Measurements from ENCODE around the gene MDFI.
A peak's percentile ranks its signal among the peaks of the same experiment; 100 is the strongest.

MDFI gene

DNA sequence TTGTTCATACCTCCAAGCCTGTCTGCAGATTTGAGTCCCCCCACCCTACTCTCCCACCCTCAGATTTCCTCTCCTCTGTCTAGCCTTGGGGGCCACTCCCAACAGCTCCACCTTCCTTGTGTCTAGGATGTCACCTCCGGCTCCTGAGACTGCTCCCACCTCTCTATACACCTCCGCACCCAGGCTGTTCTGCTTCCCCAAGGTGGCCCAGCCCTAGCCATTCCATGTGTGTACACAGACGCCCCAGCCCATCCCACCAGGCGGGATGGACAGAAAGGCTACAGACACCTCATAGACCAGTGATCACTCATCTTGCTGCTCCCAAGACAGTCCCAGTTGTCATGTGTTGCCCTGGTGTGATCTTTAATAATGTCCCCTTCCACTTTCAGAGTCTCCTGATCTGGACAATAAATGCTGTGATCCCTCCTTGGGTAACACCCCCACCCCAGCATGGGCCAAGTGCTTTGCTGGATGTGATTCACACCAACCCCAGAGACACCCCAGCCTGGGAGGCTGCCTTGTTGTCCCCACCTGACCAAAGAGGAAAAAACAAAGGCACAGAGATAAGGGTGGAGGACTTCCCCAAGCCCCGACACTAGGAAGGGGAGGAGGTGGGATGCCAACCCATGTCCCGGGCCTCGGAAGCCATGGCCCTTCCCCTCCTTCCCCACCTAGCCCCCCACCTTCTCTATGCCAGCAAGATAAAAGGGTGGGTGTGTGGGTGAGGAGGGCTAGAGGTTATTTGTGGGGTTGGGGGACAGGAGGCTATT is 36.1 kb downstream of the MDFI start:
- DNase-seq, result no peak

DNA sequence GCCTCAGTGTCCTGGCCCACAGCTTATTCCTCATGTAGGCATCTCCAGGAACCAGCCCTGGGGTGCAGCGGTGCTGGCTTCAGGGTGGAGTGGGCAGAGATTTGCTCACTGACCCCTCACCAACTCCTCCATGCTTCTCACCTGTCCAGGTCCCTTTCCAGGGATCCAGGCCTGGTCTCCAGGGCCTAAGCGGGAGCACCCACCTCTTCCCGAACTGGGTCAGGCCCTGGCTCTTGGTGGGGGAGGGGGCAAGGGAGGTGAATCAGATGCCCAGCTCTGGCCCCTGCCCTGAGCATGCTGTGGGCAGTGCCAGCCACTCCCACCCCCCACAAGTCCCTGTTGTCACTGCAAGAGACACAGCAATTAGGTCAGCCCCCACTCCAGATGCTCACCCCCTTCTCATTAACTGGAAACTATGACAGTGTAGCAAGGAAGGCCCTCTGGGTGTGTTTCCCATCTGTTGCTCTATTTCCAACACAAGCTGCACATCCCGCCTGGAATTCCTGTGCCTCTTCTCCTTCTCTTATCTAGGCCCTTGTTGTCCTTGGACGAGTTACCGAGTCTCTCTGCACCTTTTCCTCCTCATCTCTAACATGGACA is 37.0 kb downstream of the MDFI start:
- DNase-seq, result peak; percentile 83

DNA sequence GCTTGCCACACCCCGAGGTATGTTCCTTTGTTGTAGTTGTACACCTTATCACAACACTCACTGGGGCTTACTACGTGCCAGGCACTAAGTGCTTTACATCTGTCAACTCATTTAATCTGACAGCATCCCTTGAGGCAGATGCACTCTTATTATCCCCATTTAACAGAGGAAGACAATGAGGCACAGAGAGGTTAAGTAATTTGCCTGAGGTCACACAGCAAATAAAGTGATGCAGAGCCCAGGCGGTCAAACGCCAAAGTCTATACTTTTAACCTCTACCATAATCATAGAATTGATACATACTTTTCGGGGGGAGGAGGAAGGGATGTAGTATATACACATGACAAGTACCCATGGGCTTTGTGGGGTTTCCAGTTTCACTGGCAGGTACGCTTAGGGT is 37.7 kb downstream of the MDFI start:
- no peak for DNase-seq

DNA sequence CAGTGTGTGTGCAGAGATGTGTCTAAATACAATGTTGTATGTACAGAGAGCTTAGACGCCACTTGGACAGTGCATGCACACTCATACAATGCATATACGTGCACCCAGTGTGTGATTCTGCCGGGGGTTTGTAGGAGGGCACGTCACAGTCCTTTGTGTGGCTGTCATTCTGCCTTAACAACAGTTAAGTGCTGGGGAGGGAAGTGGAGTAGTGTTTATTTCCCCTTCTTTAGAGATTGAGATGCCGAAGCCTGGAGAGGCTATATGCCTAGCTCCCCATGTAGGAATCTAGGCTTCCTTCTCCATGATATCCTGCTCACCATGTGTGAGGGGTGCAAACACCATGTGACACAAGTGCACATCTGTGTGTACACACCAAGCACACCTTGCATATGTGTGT is 38.2 kb downstream of the MDFI start:
- no peak for DNase-seq

DNA sequence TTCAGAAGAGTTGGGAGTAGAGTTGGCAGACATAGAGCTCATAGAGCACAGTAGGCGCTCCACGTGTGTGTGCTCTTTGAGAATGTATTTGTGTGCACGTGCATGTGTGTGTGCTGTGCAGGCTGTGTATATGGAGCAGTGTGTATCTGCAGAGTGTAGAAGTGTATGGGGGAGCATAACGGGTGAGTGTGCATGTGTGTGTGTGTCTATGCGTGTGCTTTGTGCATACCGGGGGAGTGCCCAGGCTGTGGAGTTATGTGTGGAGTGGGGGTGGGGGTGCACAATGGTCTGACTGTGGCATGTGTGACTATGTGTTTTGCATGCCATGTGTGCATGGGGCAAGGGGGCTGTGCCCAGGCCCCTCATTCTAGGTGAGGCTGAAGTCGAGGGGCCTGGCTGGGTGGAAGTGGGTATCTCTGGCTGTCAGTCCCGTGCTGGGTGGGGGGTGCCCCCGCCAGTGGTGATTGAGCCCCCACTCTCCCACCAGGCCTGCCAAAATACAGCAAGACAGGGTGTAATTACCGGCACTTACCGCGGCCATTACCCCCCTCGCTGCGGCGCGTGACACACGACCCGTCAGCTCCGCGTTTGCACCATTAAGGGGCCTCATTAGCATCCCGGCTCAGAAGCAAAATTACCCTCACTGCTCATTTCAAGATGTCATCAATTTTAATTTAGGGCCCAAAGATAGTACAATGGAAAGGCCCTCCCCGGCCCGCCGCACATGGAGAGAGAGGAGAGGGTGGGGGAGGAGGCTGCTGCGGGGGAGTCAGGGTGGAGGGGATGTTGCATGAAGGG is 39.1 kb downstream of the MDFI start:
- peak; percentile 65 for DNase-seq

DNA sequence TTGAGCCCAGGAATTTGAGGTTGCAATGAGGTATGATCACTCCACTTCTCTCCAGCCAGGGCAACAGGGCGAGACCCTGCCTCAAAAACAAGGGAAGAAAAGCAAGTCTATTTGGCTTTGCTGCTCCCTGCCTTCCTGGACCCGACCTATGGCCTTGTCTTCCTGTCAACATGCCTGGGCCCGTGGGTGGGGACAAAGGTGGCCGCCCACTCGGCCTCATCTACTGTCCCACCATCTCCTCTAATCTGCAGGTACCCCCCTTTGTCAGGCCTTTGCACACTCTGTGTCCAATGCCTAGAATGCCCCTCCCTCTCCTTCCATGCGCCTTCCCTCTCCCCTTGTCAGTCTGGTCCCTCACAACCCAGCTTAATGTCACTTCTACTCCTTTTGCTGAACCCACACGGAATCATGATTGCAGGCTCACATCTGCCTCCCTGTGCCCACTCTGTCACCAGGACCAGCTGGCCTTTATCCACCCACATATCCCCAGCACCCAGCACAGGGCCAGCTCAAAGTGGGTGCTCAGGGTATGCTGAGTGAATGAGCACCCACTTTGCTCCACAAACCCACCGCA is 40.3 kb downstream of the MDFI start:
- no peak for DNase-seq

DNA sequence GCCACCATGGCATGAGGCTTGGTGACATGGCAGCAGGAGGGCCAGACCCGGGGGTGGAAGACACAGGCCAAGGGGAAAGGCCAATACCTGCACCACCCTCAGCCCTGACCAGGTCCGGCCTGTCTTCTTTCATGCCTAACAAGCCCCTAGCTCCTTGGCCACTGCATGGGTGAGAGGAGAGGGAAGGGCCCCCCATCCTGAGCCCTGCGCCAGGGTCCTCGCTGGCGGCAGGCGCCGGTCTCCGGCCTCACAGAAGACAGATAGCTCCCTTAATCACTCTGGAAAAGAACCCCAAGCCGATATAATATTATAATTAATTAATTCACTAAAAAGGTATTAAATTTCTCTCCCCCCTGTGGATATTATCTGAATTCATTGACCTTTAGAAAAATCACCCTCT is 41.4 kb downstream of the MDFI start:
- no peak for DNase-seq

DNA sequence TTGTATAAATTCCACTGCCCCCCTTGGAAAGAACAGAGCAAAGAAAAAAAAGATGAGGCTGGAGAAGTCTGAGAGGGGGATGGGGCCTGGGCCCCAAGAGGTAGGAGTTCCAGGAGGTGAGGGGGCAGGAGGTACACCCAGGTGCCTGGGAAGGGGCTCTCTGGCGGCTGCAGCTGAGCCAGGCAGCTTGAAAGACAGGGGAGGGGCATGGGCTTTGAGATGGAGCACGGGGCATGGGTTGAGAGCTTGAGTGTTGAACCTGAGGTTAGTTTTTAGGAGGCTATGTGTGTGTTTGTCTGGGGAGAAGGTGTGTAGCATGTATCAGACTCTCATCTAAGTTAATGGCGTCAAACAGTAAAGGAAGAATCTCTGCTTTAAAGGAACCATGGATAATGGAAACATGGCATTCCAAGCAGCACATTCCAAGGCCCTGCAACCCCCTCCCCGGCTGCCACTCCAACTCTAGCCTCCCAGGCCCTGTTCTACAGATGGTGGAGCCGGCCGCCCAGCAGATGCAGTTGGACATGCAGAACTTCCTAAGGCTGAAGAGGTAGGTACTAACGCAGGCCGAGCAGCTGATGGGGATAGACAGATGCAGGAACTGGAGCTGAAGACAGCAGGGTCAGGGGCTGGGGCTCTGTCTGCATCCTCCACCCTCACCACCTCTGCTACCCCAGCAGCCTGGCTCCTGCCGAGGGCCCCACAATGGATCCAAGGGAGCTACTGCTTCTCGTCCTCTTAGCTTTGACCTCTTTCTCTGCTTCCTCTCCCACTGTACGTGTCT is 42.1 kb downstream of the MDFI start:
- DNase-seq, result no peak

DNA sequence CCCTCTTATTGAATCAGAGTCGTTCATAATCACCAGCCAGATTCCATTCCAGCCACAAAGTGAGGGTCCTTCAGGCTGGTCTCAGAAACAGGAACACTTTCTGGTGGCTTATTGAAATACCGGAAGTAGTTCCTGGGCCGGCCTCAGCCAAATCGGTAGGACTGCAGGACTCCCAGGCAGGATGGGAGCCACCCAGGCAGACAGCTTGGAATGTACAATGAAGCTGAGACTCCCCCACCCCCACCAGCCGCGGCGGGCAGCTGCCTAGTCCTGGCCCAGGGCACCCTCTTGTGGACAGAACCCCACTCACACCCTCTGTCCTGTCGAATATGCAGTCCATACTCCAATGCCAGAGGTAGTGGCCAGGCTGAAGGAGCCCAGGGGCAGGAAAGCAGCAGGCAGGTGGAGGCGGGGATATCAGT is 43.8 kb downstream of the MDFI start:
- peak; percentile 97 for DNase-seq

DNA sequence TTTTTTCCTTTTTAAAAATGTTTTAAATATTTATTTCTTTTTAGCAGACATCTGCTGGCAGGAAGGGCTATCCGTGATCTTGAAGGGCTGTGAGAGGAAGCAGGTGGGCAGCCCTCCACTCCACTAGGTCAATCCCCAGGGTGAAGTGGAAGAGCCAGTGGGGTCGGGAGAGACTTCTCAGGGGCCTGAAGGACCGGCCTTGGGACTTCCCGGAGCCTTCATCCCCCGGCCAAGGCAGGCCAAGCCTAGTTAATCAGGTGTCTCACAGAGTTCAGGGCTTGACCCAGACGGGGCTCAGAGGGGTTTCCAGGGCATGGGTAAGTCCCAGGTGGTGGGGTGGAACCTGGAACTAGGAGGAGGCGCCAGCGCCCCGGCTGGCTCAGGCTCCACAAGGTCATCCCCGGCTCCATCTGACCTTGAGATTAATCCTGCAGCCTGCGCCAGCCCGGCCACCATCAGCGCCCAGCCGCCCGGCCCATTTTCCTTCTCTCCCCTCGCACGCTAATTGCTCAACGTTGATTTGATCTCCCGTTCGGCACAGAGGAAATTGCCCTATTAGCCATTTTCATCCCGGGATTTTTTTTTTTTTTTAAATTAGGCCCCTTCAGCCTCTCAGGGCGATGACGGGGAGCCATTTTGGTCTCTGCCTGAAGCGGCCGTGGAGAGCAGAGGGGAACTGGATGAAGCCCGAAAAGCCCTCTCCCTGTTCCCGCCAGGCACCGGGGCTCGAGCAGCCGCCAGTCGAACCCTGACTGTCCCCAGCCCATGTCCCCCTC is 44.4 kb downstream of the MDFI start:
- DNase-seq, result no peak

DNA sequence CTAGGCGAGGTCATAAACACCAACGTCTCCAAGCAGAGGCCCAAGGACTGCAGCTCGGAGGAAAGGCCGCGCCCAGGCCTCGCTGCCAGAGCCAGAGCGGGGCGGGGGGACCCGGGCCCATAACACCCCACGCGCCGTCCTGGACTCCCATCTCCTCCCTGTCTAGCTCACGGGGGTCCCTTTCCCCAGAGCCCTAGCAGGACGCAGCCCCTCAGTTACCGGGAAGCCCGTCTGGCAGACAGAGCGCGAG is 44.9 kb downstream of the MDFI start:
- DNase-seq, result no peak

DNA sequence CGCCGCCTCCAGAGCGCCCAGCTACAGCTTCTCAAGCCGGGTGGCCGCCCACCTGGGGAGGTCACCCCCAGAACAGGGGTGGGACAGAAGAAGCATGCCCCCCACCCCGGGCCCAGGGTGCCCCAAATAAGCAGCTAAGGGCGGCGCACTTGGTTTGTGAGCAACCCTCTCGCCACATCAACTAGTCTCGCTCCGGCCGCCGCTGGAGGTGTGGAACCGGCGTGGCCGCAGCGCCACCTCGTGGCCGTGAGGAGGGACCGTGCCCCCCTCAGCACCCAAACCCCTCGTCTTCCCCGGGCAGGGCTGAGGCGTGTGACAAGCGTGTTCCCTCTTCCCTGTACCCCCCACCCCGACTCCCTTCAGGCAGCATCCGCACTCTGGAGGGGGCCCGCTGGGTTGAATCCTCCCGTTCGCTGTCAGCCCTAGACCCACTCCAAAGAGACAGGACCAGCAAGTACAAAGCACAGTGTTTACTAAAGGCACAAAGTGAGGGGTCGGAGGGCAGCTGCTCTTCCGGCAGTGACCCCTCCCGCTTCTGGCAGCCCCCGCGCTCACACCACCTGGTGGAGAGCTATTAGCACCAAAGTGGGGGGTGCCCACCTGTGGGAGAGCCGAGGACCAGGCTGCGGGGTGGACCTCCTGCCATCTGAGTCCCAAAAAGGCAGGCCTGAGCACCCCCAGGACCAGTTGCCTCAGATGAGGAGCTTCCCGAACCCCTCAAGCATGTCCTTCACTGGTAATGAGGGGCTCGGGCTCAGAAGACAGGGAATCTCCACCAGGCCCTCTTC is 45.4 kb downstream of the MDFI start:
- peak; percentile 92 for DNase-seq

DNA sequence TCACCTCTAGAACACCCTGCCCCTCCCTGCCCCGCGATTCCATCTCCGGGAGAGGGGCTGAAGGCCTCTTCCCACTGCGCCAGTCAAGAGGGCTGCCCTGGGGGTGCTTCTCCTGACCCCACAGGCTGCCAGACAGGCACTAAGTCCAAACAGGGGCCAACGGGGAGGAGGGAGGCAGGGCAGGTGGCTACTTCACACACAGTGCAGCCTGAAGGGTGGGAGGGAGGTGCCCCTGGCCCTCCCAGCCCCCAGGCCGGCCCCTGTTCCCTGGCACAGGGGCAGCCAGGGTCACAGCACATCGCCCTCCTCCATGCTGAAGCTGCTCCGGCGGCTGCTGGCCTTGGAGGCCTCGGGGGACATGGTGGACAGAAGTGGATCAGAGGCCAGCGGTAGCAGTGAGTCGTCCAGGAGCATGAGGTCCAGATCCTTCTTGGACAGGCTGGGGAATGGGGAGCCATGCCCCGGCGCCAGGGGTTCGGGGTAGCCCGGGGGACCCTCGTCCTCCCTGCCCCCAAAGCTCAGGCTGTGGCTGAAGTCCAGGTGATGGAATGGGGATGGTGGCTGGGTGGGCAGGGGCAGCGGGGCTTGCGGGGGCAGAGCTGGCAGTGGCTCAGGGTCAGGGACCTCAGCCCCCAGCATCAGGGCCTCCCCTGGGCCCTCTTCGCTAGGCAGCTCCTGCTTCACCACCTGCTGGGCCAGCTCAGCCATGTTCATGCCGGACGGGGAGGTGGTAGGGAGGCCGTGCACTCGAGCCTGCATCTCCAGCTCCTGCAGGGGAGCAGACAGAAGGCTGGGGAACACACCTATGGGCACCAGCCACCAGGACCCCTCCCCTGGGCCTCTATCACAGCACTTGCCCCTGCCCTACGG is 46.3 kb downstream of the MDFI start:
- no peak for DNase-seq

DNA sequence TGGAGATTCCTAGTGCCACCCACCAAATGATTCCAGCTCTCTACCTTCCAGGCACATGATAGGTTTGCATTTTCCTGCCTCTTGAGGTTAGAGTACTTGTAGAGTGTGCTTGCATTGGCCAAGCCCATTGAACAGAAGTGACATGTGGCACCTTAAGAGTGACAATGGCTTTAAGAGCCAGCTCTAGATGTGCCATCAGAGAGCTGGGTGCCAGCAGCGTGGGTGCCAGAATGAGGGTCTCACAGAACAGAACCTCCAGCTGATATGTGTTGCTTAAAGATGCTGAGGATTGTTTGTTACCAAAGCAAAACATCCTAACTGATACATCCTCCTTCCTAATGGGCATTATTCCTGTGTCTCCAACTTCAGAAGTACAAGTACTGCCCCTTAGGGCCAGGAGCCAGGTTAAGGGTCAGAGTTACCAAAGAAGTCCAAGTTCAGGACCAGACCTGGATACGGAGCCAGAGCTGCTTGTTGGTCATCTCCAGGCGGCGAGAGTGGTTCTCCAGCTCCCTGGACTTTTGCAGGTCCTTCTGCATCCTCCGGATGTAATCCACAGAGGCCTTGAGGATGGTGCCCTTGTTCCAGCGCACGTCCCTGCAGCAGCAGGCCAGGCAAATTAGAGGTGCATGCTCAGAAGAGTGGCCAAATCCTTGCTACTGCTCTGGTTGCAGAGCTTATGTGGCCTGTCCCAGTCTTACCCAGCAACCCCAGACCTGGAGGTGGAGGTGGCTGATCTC is 47.5 kb downstream of the MDFI start:
- no peak for DNase-seq

DNA sequence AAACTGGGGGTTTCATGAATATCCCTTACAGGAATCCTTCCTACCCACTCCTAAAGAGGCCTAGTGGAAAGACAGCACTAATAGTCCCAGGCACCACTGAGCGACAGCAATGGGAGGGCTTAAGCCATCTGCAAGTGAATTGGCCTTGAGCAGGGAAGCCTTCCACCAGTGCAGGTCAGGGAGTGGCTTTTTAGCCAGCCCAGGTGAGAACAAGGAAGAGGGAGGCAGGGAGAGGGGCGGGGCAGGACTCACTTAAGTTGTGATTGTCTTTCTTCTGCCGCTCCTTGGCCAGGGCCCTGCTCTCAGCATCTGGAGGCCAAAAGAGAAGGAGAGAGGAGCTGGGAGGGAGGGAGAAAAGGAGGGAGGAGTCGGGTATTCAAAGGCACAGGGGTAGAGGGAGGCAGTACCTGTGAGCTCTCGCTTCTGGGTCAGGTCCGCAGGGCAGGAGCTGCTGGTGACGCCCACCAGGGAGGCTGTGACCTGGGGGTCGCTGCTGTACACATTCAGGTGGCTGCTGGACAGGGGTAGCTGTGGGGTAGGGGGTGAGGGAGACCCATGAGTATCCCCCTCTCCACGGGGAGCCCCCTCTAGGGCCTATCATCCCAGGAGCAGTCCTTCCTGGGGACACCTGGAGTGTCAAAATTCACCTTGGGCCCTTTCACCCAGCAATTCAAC is 49.4 kb downstream of the MDFI start:
- DNase-seq, result no peak

DNA sequence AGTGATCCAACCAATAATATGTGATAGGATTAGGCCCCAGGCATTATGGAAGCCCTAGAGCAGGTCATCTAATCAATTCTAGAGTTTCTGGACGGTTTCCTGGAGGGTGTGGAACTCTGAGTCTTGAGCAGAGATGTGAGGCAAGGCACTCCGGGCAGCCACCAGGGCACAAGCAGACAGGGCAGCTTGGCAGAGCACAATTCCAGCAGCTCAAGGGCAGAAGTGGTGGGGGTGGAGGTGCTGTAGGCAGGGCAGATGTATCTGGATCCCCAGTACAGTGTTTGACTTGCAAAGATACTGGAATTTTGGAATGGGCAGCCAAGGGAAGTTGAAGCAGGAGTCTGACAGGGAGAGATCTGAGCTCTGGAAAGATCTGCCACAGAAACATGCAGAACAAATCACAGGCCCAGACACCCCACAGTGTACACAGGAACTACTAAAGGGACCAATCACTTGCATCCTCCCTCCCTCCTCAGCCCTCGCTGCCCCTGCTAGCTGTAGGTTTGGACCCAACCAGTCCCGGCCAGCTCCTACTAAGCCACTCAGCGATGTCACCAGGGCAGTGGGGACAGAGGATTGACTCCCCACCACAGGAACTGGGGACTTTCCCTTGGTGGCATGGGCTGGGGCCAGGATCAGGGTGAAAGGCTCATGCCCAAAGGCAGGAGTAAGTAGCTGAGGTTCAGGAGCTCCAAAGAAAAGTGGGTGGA is 50.1 kb downstream of the MDFI start:
- DNase-seq, result no peak

DNA sequence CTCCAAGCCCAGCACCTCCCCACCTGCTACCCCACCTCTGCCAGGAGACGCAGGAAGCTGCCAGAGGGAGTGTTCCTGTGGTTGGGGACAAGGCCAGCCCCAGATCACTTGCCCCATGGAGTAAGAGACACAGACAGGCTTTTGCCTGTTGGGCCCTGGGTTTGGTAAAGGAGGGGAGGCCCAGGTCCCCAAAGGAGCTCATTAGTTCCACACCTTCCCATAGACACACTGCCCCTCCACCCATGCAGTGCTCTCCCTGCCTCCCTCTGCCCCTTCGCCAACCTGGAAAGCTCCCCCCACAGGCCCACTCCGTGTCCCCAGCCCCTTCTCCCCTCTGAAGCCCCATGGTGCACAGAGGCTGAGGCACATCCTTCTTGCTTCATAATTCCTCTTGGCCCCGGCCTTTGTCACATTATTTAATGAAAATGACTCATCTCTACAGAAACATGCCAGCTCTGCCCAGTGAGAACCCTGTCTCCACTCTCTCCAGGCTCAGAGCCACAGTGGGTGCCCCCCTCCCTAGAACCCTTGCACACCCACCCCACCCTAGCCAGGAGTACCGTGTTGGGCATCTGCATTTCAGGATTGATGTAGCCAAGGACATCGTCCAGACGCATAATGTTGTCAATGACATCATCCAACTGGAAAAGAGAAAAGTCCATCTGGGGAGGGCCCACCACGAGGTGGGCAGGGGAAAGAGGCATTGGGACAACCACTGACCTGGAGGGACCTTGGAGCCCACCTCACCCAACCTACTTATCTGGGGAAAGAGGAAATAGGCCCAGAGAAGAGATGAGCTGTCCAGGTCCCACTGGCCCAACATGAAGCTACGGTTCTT is 51.1 kb downstream of the MDFI start:
- no peak for DNase-seq

All from eye (tissue), 1 donor.